Thoracic aorta (tissue), 2 donors: ENCODE measurements around the gene POMT2. TPM values are rescaled to one million over a fixed set of nuclear protein-coding genes. Genes with fewer than 3 reads are reported as not detected.

Source experiments
- ATAC-seq: fragments of 150-250 bp; one replicate; pipeline ENCODE4 v1.8.0; 2017; ENCODE audit warnings: low read depth; ENCODE audit not compliant: insufficient number of reproducible peaks, low FRiP score
- DNase-seq: peaks from one replicate; pipeline ENCODE4 v3.0.0-alpha.2; 2020; ENCODE audit warnings: low spot score
- H3K27ac ChIP-seq, 2 donors: fragments of 200-600 bp; sonication (generic); 1 replicate in 1 of 2; 2 replicates in 1 of 2; pipeline ENCODE4 v1.5.1; 2016; ENCODE audit warnings: mild to moderate bottlenecking in 2 of 2, moderate library complexity in 2 of 2
- H3K27me3 ChIP-seq: fragments of 200-600 bp; sonication (generic); replicated peaks from 2 replicates; pipeline ENCODE4 v1.6.0; 2016; ENCODE audit warnings: mild to moderate bottlenecking; ENCODE audit not compliant: insufficient read depth
- H3K36me3 ChIP-seq: fragments of 200-600 bp; sonication (generic); one replicate; pipeline ENCODE4 v1.5.1; 2016
- H3K4me1 ChIP-seq, 2 donors: fragments of 200-600 bp; sonication (generic); 1 replicate in 1 of 2; 2 replicates in 1 of 2; pipeline versions ENCODE4 v1.5.1 to v1.6.0; 2016; ENCODE audit warnings: low read depth in 2 of 2, mild to moderate bottlenecking in 1 of 2; ENCODE audit not compliant: control insufficient read depth in 1 of 2
- H3K4me3 ChIP-seq: fragments of 200-600 bp; sonication (generic); 2 replicates; pipeline ENCODE4 v1.5.1; 2016; ENCODE audit warnings: mild to moderate bottlenecking
- H3K9me3 ChIP-seq: fragments of 200-600 bp; sonication (generic); 2 replicates; pipeline ENCODE4 v1.5.1; 2016
- total RNA-seq, 2 donors: library from RNA; depleted of rRNA; stranded (reverse); fragments of >200 nt; gene quantifications; one replicate each; pipeline versions ENCODE4 v1.1.0 to v1.2.3, GENCODE V29; 2016
- TF ChIP-seq, protein P1 (sequence below): fragments of 200-600 bp; sonication (generic); IDR thresholded peaks from one replicate; pipeline ENCODE4 v1.5.1; 2019; ENCODE audit warnings: antibody characterized with exemption

POMT2 gene, protein sequence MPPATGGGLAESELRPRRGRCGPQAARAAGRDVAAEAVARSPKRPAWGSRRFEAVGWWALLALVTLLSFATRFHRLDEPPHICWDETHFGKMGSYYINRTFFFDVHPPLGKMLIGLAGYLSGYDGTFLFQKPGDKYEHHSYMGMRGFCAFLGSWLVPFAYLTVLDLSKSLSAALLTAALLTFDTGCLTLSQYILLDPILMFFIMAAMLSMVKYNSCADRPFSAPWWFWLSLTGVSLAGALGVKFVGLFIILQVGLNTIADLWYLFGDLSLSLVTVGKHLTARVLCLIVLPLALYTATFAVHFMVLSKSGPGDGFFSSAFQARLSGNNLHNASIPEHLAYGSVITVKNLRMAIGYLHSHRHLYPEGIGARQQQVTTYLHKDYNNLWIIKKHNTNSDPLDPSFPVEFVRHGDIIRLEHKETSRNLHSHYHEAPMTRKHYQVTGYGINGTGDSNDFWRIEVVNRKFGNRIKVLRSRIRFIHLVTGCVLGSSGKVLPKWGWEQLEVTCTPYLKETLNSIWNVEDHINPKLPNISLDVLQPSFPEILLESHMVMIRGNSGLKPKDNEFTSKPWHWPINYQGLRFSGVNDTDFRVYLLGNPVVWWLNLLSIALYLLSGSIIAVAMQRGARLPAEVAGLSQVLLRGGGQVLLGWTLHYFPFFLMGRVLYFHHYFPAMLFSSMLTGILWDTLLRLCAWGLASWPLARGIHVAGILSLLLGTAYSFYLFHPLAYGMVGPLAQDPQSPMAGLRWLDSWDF
- total RNA-seq: 10 to 100 TPM; 15.8 to 25.0 TPM

DNA sequence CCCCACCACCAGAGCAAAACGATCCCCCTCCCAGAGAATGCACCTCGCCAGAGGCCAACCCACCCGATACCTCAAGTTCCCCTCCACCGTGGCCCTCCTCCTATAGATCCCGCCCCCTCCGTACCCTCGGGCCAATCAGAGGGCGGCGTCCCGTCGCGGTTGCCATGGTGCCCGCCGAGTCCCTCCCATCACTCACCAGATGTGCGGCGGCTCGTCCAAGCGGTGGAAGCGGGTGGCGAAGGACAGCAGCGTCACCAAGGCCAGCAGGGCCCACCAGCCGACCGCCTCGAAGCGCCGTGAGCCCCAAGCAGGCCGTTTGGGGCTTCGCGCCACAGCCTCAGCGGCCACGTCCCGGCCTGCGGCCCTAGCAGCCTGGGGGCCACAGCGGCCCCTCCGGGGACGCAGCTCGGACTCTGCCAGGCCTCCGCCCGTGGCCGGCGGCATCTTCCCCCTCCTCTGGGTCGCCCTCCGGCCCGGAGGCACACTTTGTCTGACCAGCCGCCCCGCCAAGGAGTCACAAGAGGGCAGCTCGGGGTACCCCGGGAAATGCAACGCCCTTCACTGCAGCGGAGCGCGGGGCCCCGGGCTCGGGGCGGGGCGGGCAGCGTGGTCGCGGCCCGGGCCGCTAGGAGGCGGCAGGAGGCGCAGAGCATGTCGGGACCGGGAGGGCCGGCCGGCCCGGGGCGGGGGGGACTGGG is at the start of gene POMT2:
POMT2 (minus strand) TSS at position 646 of the 698 bp plus-strand sequence; CDS start at position 444, 202 bp downstream.
- peak; percentile 82 for DNase-seq
- peak within 1 kb of the TSS; percentile 99 for H3K27ac ChIP-seq
- H3K27me3 ChIP-seq: no peaks in the 10 kb centered on the region
- peak; percentile 74 for ATAC-seq
- TF ChIP-seq, protein P1, sequence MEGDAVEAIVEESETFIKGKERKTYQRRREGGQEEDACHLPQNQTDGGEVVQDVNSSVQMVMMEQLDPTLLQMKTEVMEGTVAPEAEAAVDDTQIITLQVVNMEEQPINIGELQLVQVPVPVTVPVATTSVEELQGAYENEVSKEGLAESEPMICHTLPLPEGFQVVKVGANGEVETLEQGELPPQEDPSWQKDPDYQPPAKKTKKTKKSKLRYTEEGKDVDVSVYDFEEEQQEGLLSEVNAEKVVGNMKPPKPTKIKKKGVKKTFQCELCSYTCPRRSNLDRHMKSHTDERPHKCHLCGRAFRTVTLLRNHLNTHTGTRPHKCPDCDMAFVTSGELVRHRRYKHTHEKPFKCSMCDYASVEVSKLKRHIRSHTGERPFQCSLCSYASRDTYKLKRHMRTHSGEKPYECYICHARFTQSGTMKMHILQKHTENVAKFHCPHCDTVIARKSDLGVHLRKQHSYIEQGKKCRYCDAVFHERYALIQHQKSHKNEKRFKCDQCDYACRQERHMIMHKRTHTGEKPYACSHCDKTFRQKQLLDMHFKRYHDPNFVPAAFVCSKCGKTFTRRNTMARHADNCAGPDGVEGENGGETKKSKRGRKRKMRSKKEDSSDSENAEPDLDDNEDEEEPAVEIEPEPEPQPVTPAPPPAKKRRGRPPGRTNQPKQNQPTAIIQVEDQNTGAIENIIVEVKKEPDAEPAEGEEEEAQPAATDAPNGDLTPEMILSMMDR: peak; percentile 61
- H3K36me3 ChIP-seq: no peaks in the 10 kb centered on the region
- H3K9me3 ChIP-seq: no peaks in the 10 kb centered on the region
- peak within 1 kb of the TSS; percentile 97 for H3K4me3 ChIP-seq
- H3K4me1 ChIP-seq: peaks cover 9 to 19% of the 10 kb centered on the region in 2 donors

DNA sequence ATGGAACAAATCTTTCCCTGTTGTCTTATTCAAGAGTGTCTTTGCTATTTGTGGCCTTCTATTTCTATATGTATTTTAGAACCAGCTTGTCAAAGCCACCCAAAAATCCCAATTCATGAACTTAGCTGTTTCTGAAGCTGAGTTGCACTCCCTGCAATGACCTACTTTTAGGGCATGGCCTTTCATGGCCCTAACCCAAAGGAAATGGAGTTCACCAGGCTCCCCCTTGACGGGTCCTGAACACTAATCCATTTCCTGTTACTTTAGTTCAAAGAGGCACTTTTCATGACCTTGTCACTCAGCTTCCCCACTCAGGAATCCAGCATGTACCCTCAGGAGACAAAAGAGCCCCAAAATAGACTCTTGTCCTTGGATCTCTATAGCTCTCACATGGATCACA is 48.6 kb upstream of the POMT2 start:
- Histone ChIP-seq H3K36me3 (no peaks in the 10 kb centered on the region), H3K27me3 (no peaks in the 10 kb centered on the region), H3K4me1 (no peaks in the 10 kb centered on the region), H3K27ac (no peak overlapping the region), H3K9me3 (no peaks in the 10 kb centered on the region), H3K4me3 (no peak overlapping the region)
- DNase-seq: no peak
- ATAC-seq: no peak
- TF ChIP-seq, protein P1: no peak

DNA sequence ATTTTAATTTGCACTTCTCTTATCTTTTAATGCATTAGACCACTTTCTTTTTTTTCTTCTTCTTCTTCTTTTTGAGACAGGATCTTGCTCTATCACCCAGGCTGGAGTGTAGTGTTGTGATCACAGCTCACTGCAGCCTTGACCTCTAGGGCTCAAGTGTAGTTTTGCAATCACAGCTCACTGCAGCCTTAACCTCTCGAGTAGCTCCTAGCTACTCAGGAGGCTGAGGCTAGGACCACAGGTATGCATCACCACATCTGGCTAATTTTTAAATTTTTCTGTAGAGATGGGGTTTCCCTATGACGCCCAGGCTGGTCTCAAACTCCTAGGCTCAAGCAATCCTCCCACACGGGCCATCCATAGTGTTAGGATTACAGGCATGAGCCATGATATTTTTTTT is 43.5 kb upstream of the POMT2 start:
- H3K27ac ChIP-seq: no peak overlapping the region
- no peaks in the 10 kb centered on the region for H3K9me3 ChIP-seq
- no peaks in the 10 kb centered on the region for H3K36me3 ChIP-seq
- DNase-seq (no peak), ATAC-seq (no peak)
- no peak overlapping the region for H3K4me3 ChIP-seq
- TF ChIP-seq, protein P1: no peak
- no peaks in the 10 kb centered on the region for H3K27me3 ChIP-seq
- H3K4me1 ChIP-seq: no peaks in the 10 kb centered on the region

DNA sequence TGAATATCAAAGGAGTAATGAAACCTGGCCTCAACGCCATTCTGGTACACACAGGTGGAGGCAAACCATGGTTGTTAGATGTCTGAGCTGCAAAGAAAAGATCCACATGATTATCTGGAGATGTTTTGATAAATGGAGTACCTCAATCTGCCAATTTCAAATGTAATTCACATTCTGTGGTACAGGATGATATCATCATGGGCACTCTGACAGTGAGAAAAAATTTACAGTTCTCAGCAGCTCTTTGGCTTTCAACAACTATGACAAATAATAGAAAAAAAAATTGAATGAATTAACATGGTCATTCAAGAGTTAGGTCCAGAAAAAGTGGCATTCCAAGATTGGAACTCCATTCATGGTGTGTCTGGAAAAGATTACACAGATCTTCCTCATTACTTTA is 38.9 kb upstream of the POMT2 start:
- Histone ChIP-seq H3K27ac (no peak overlapping the region), H3K4me3 (no peak overlapping the region), H3K4me1 (no peaks in the 10 kb centered on the region), H3K27me3 (no peaks in the 10 kb centered on the region), H3K36me3 (no peaks in the 10 kb centered on the region), H3K9me3 (no peaks in the 10 kb centered on the region)
- no peak for ATAC-seq
- DNase-seq: no peak
- TF ChIP-seq, protein P1: no peak

DNA sequence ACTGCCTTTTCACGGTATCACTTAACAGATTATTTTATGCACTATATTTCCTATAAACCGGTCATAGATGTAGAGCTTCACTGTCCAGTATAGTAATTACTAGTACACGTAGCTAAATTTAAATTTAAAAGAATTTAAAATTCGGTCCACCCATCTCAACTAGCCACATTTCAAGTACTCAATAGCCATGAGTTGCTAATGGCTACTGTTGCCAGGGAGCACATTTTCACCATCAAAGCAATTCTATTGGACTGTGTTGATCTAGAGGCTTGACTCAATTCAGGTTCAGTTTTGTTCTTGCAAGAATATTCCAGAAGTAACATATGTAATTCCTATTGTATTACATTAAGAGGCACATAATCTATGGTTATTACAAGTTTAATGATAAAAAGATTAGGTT is 36.2 kb upstream of the POMT2 start:
- Histone ChIP-seq H3K27ac (no peak overlapping the region), H3K9me3 (no peaks in the 10 kb centered on the region), H3K4me1 (no peaks in the 10 kb centered on the region), H3K27me3 (no peaks in the 10 kb centered on the region), H3K4me3 (no peak overlapping the region), H3K36me3 (no peaks in the 10 kb centered on the region)
- ATAC-seq (no peak), DNase-seq (no peak)
- TF ChIP-seq, protein P1: no peak
